Parathyroid adenoma (tissue), 2 donors: ENCODE measurements around the gene NEUROD1.

Experiments used
- H2AFZ ChIP-seq: fragments of 300-600 bp; sonication (generic); one replicate; pipeline ENCODE4 v1.7.0; 2017; ENCODE audit warnings: antibody characterized with exemption, mild to moderate bottlenecking
- H3K27ac ChIP-seq: fragments of 300-600 bp; sonication (generic); one replicate; pipeline ENCODE4 v1.7.0; 2017
- H3K27me3 ChIP-seq: fragments of 300-600 bp; sonication (generic); one replicate; pipeline ENCODE4 v1.7.0; 2017; ENCODE audit warnings: low read length; ENCODE audit not compliant: control insufficient read depth, insufficient read depth
- H3K36me3 ChIP-seq: fragments of 300-600 bp; sonication (generic); one replicate; pipeline ENCODE4 v1.7.0; 2017; ENCODE audit warnings: low read length; ENCODE audit not compliant: control insufficient read depth, insufficient read depth
- H3K4me1 ChIP-seq: fragments of 300-600 bp; sonication (generic); one replicate; pipeline ENCODE4 v1.7.0; 2017; ENCODE audit warnings: control low read depth
- H3K4me2 ChIP-seq: fragments of 300-600 bp; sonication (generic); one replicate; pipeline ENCODE4 v1.7.0; 2017; ENCODE audit warnings: low read length
- H3K4me3 ChIP-seq: fragments of 300-600 bp; sonication (generic); one replicate; pipeline ENCODE4 v1.7.0; 2017; ENCODE audit warnings: low read depth, low read length
- H3K79me2 ChIP-seq: fragments of 300-600 bp; sonication (generic); one replicate; pipeline ENCODE4 v1.7.0; 2017; ENCODE audit warnings: control low read depth
- H3K9ac ChIP-seq: fragments of 300-600 bp; sonication (generic); one replicate; pipeline ENCODE4 v1.7.0; 2017; ENCODE audit warnings: mild to moderate bottlenecking
- H3K9me3 ChIP-seq: fragments of 300-600 bp; sonication (generic); one replicate; pipeline ENCODE4 v1.7.0; 2017; ENCODE audit warnings: low read length; ENCODE audit not compliant: control insufficient read depth
- CTCF ChIP-seq: fragments of 300-600 bp; sonication (generic); IDR thresholded peaks from one replicate; pipeline ENCODE4 v1.7.0; 2017; ENCODE audit warnings: antibody characterized with exemption, mild to moderate bottlenecking
- donor health status: primary hyperparathyroidism.

The NEUROD1 gene

DNA sequence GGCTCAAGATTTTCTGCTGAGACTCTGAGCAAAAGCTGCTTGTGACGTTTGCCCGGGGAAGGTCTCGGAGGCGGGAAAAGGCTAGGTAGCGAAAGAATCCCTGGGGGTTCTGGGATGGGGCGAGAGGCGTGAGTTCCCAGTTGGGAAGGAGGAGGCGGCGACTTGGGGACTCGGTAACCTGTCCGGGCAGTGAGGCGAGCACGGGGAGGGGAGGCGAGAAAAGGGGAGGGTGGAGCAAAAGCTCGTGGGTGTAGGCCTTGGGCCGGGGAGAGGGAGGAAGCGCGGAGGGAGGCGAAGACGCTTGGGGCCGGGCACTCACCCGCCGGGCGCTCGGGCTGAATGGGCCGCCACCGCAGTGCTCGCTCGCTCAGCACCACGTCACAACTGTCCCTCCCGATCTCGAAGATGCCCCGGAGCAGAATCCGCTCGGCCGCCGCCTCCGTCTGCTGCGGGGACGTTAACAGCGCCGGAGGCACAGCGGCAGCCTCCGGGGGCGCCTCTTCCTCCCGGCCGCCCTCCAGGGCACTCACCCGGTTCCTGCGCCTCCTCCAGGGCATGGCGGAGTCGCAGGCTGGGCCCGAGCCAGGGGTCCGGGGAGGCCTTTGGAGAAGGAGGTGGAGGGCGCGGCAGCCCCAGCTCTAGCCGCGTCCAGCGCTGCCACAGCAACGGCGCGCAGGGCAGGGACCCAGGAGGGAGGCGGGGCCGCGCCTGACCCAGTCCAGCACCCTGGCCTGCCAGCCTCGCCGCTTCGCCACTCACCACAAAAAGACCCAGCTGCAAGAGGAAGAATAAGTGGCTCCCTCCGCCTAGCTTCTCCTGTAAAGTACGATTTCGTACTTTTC, 23.6 kb downstream of the NEUROD1 start, which contains the start of gene CERKL:
TSS of gene CERKL (minus strand) at position 656 of the 842 bp plus-strand sequence. CDS start at position 557, 99 bp downstream.
- Histone ChIP-seq H2AFZ (peak within 1 kb of the TSS; percentile 93), H3K9me3 (no peaks in the 10 kb centered on the region), H3K4me2 (peak within 1 kb of the TSS; percentile 78), H3K9ac (no peak within 1 kb of the TSS), H3K27ac (peak within 1 kb of the TSS; percentile 31), H3K4me3 (peak within 1 kb of the TSS; percentile 57), H3K36me3 (no peaks in the 10 kb centered on the region), H3K4me1 (peaks cover 4% of the 10 kb centered on the region), H3K79me2 (no peaks in the 10 kb centered on the region), H3K27me3 (no peaks in the 10 kb centered on the region)
- no peak for TF ChIP-seq CTCF

DNA sequence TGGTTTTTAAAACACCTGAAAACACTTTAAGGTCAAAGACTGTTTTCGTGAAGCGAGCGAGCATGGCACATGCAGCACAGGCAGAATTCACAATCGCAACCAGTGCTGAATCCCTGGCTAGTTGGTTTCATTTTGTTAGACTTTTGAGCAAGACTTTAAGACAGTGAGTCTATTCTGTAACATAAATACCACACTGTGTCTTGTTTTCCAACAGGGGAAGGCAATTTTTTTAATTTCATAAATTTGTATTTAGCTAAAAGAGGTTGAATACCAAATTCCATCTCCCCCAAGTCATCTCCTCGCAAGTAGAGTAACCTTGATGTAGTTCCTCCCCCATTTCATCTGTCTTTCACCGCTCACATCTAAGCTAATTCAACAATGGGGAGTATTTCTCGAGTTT, 24.8 kb downstream of the NEUROD1 start:
- H3K4me2 ChIP-seq: no peak overlapping the region
- H3K79me2 ChIP-seq: no peaks in the 10 kb centered on the region
- no peaks in the 10 kb centered on the region for H3K9me3 ChIP-seq
- no peak overlapping the region for H3K9ac ChIP-seq
- H3K36me3 ChIP-seq: no peaks in the 10 kb centered on the region
- peaks cover 4% of the 10 kb centered on the region for H3K4me1 ChIP-seq
- no peak for TF ChIP-seq CTCF
- no peak overlapping the region for H3K4me3 ChIP-seq
- no peaks in the 10 kb centered on the region for H3K27me3 ChIP-seq
- no peak overlapping the region for H3K27ac ChIP-seq
- H2AFZ ChIP-seq: peak overlapping the region; percentile 93

DNA sequence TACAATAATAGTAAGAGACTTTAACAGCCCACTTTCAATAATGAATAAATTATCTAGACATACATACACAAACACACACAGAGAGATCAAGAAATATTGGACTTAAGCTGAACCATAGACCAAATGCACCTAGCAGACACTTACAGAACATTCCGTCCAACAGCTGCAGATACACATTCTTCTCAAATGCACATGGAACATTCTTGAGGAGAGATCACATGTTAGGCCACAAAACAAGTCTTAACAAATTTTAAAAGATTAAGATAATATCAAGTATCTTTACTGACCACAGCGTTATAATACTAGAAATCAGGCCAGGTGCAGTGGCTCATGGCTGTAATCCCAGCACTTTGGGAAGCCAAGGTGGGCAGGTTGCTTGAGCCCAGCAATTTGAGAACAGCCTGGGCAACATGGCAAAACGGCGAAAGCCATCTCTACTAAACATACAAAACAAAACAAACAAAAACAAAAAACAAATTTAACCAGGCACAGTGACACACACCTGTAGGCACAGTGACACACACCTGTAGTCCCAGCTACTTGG, 30.8 kb downstream of the NEUROD1 start:
- no peak overlapping the region for H2AFZ ChIP-seq
- no peak for TF ChIP-seq CTCF
- no peaks in the 10 kb centered on the region for H3K4me1 ChIP-seq

DNA sequence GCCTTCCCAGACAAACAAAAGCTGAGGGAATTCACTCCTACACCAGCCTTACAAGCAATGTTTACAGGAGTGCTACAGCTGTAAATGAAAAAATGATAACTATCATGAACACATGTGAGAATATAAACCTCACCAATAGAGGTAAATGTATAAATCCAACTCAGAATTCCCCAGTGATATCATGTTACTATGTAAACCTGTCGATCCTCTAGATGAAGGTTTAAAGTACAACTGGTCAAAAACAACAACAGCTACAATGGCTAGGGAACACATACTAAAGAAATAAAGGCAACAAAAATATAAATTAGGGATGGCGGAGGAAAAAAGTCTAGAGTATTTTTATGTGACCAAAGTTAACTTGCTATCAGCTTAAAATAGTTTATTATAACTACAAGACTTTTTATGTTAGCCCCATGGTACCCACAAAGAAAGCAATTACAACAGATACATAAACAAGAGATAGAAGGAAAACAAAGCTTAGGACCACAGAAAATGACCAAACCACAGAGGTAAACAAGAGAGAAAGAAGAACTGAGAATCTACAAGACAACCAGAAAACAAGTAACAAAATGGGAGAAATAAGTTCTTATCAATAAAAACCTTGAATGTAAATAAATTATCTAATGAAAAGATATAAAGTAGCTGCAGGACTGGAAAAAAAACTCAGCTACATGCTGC, 31.7 kb downstream of the NEUROD1 start:
- no peaks in the 10 kb centered on the region for H3K36me3 ChIP-seq
- no peak for TF ChIP-seq CTCF
- H3K4me3 ChIP-seq: no peak overlapping the region
- H3K4me2 ChIP-seq: no peak overlapping the region
- no peaks in the 10 kb centered on the region for H3K27me3 ChIP-seq
- H3K79me2 ChIP-seq: no peaks in the 10 kb centered on the region
- no peak overlapping the region for H2AFZ ChIP-seq
- no peaks in the 10 kb centered on the region for H3K9me3 ChIP-seq
- no peak overlapping the region for H3K27ac ChIP-seq
- H3K9ac ChIP-seq: no peak overlapping the region
- H3K4me1 ChIP-seq: no peaks in the 10 kb centered on the region

More for the DNA sequence above, 30.8 kb downstream of the NEUROD1 start:
- Histone ChIP-seq H3K36me3 (no peaks in the 10 kb centered on the region), H3K27me3 (no peaks in the 10 kb centered on the region), H3K4me3 (no peak overlapping the region), H3K9me3 (no peaks in the 10 kb centered on the region), H3K4me2 (no peak overlapping the region), H3K9ac (no peak overlapping the region), H3K79me2 (no peaks in the 10 kb centered on the region), H3K27ac (no peak overlapping the region)
